K562 (cell line): ENCODE measurements around the gene SNU13. TPM values are rescaled to one million over a fixed set of nuclear protein-coding genes. Genes with fewer than 3 reads are reported as not detected.

Source experiments
- CHCHD3 ChIP-seq: fragments of 250-450 bp; sonication (Bioruptor Pico); IDR thresholded peaks from 2 replicates; pipeline ENCODE4 v2.1.2; 2022; ENCODE audit warnings: mild to moderate bottlenecking
- DACH1 ChIP-seq: fragments of 450-650 bp; IDR thresholded peaks from 2 replicates; pipeline ENCODE4 v1.6.1; 2018; ENCODE audit not compliant: partially characterized antibody
- EZH2 ChIP-seq: IDR thresholded peaks from 2 replicates; pipeline ENCODE4 v1.6.1; 2012; ENCODE audit warnings: low read depth, mild to moderate bottlenecking, inconsistent platforms, low read length, borderline replicate concordance
- GTF3C2 ChIP-seq: IDR thresholded peaks from 3 replicates; pipeline ENCODE4 v1.6.1; 2011; ENCODE audit warnings: borderline replicate concordance, mild to moderate bottlenecking, moderate library complexity; ENCODE audit not compliant: insufficient read length; ENCODE audit errors: extremely low read depth
- HLTF ChIP-seq: fragments of 450-650 bp; IDR thresholded peaks from 2 replicates; pipeline ENCODE4 v1.6.1; 2016
- MAFG ChIP-seq: fragments of 450-650 bp; conservative IDR thresholded peaks from 2 replicates; pipeline ENCODE4 v1.6.1; 2016; ENCODE audit warnings: missing genetic modification characterization, missing compliant biosample characterization
- MCM5 ChIP-seq: fragments of 450-650 bp; IDR thresholded peaks from 2 replicates; pipeline ENCODE4 v1.6.1; 2016; ENCODE audit warnings: low read depth
- NFIX ChIP-seq: fragments of 250-450 bp; sonication (Bioruptor Pico); IDR thresholded peaks from 2 replicates; pipeline ENCODE4 v1.4.0; 2020; ENCODE audit warnings: low read depth, mild to moderate bottlenecking, moderate library complexity
- TAL1 ChIP-seq: fragments of 450-650 bp; IDR thresholded peaks from 2 replicates; pipeline ENCODE4 v1.6.1; 2016; ENCODE audit warnings: mild to moderate bottlenecking
- TOE1 ChIP-seq, 2 experiments: fragments of 450-650 bp in 1 of 2; sonication (generic) in 1 of 2; formaldehyde crosslinking in 1 of 2; IDR thresholded peaks; 2 replicates each; pipeline versions ENCODE4 v1.7.1 to v1.8.0; 2016 to 2022; ENCODE audit warnings: borderline replicate concordance in 2 of 2, mild to moderate bottlenecking in 2 of 2, antibody characterized with exemption in 1 of 2, inconsistent platforms in 1 of 2, low read depth in 1 of 2, missing genetic modification reagents in 1 of 2, moderate library complexity in 1 of 2
- ZFP36 ChIP-seq: fragments of 150-350 bp; IDR thresholded peaks from 2 replicates; pipeline ENCODE4 v1.6.1; 2018; ENCODE audit warnings: low read length, low read depth; ENCODE audit not compliant: partially characterized antibody
- ZNF384 ChIP-seq: IDR thresholded peaks from 2 replicates; pipeline ENCODE4 v1.6.1; 2012; ENCODE audit warnings: low read depth, low read length, improper control_type of control experiment
- ZNF583 ChIP-seq: fragments of 250-450 bp; sonication (Bioruptor Pico); IDR thresholded peaks from 2 replicates; pipeline ENCODE4 v1.4.0; 2020
- ZNF77 ChIP-seq: fragments of 250-450 bp; sonication (Bioruptor Pico); IDR thresholded peaks from 2 replicates; pipeline ENCODE4 v1.5.0; 2020
- ZNF778 ChIP-seq: fragments of 450-650 bp; formaldehyde crosslinking; IDR thresholded peaks from 2 replicates; pipeline ENCODE4 v1.4.0; 2020; ENCODE audit warnings: mild to moderate bottlenecking, moderate library complexity
- ZSCAN32 ChIP-seq: fragments of 450-650 bp; formaldehyde crosslinking; IDR thresholded peaks from 2 replicates; pipeline ENCODE4 v1.4.0; 2020; ENCODE audit warnings: mild to moderate bottlenecking, moderate library complexity
- polyA plus RNA-seq, 8 experiments: library from polyadenylated mRNA; depleted of rRNA in 4 of 8; stranded (reverse) in 5 of 8; unstranded in 3 of 8; fragments of >200 nt; fragmentation: Nextera tagmentation in 2 of 8; fragmentation: Illumina TruSeq in 1 of 8; extraction: Ambion mirVana in 2 of 8; extraction: Trizol in 1 of 8; gene quantifications; 2 replicates each; pipeline versions ENCODE4 v1.2.1 to v1.2.3, GENCODE V29; 2011 to 2014; ENCODE audit warnings: inconsistent platforms in 1 of 8, missing spikeins in 1 of 8
- total RNA-seq, 7 experiments: library from RNA; depleted of rRNA in 6 of 7; stranded (reverse); fragments of >200 nt in 6 of 7; fragmentation: Illumina TruSeq in 2 of 7; extraction: Trizol in 2 of 7; gene quantifications; 2 replicates each; pipeline versions ENCODE4 v1.2.1 to v1.2.3, GENCODE V29; 2011 to 2021; ENCODE audit warnings: low replicate concordance in 1 of 7
- TF ChIP-seq, protein P1 (sequence below): fragments of 450-650 bp; formaldehyde crosslinking; IDR thresholded peaks from 2 replicates; pipeline ENCODE4 v1.4.0; 2020; ENCODE audit warnings: mild to moderate bottlenecking, moderate library complexity
- TF ChIP-seq, protein P2 (sequence below): fragments of 250-450 bp; sonication (Bioruptor Pico); IDR thresholded peaks from 2 replicates; pipeline ENCODE4 v1.4.0; 2020; ENCODE audit warnings: borderline replicate concordance

Gene SNU13
- total and polyA plus RNA-seq, 9 of the 15 experiments (the other 6 are each of a cell fraction or from before 2014, with no cell fraction given) = 185 to 981 (median 283) TPM

GRCh38 chr22:41688365-41689211 lies at the start of gene SNU13 (continued):
- TF ChIP-seq TOE1 (IDR thresholded peaks at IDR 0.05; ENCODE audit: borderline replicate concordance) (no peak), TOE1 (CRISPR knock-in tag; IDR thresholded peaks at IDR 0.05; ENCODE audit: borderline replicate concordance, low read depth) (no peak), DACH1 (no peak), EZH2 (no peak), ZNF384 (no peak), ZNF778 (CRISPR knock-in tag) (no peak), ZSCAN32 (CRISPR knock-in tag) (no peak), ZFP36 (no peak), GTF3C2 (peak; percentile 60), NFIX (CRISPR knock-in tag) (no peak), ZNF583 (CRISPR knock-in tag) (no peak), HLTF (no peak), CHCHD3 (CRISPR knock-in tag) (no peak), MAFG (tag) (peak; percentile 22; the same call in 1 of the 2 replicates), TAL1 (no peak), ZNF77 (CRISPR knock-in tag) (no peak), MCM5 (no peak)
- TF ChIP-seq, protein P1, sequence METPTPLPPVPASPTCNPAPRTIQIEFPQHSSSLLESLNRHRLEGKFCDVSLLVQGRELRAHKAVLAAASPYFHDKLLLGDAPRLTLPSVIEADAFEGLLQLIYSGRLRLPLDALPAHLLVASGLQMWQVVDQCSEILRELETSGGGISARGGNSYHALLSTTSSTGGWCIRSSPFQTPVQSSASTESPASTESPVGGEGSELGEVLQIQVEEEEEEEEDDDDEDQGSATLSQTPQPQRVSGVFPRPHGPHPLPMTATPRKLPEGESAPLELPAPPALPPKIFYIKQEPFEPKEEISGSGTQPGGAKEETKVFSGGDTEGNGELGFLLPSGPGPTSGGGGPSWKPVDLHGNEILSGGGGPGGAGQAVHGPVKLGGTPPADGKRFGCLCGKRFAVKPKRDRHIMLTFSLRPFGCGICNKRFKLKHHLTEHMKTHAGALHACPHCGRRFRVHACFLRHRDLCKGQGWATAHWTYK (CRISPR knock-in tag) = no peak
- TF ChIP-seq, protein P2, sequence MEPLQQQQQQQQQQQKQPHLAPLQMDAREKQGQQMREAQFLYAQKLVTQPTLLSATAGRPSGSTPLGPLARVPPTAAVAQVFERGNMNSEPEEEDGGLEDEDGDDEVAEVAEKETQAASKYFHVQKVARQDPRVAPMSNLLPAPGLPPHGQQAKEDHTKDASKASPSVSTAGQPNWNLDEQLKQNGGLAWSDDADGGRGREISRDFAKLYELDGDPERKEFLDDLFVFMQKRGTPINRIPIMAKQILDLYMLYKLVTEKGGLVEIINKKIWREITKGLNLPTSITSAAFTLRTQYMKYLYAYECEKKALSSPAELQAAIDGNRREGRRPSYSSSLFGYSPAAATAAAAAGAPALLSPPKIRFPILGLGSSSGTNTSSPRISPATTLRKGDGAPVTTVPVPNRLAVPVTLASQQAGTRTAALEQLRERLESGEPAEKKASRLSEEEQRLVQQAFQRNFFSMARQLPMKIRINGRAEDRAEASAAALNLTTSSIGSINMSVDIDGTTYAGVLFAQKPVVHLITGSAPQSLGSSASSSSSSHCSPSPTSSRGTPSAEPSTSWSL = no peak
